SU-DHL-6 (cell line): ENCODE data around the gene CUL9.

Experiments used
- H2AFZ ChIP-seq: fragments of 200-600 bp; sonication (generic); 2 replicates; pipeline ENCODE4 v1.6.1; 2014; ENCODE audit warnings: low read depth, mild to moderate bottlenecking, moderate library complexity, mixed read lengths, antibody characterized with exemption, low read length; ENCODE audit not compliant: severe bottlenecking
- H3F3A ChIP-seq: fragments of 200-600 bp; shearing (Covaris generic); 2 replicates; pipeline ENCODE4 v1.6.0; 2016; ENCODE audit warnings: antibody characterized with exemption, mild to moderate bottlenecking; ENCODE audit not compliant: insufficient read depth
- H3K27ac ChIP-seq: fragments of 200-600 bp; sonication (generic); 2 replicates; pipeline ENCODE4 v1.5.1; 2016; ENCODE audit warnings: low read depth, mild to moderate bottlenecking, low read length, moderate library complexity, mixed read lengths
- H3K27me3 ChIP-seq: fragments of 200-600 bp; sonication (generic), shearing (Covaris generic); 2 replicates; pipeline ENCODE4 v1.6.0; 2014; ENCODE audit warnings: mild to moderate bottlenecking, low read length
- H3K36me3 ChIP-seq: fragments of 200-600 bp; sonication (generic); 2 replicates; pipeline ENCODE4 v1.6.1; 2014; ENCODE audit warnings: mild to moderate bottlenecking, low read length, mixed read lengths
- H3K4me2 ChIP-seq: fragments of 300-600, 200-600 bp; shearing (Covaris generic), sonication (generic); 2 replicates; pipeline ENCODE4 v1.6.0; 2014; ENCODE audit warnings: low read length, low read depth, mild to moderate bottlenecking; ENCODE audit not compliant: poor library complexity, severe bottlenecking
- H3K4me3 ChIP-seq: fragments of 200-600 bp; sonication (generic); 2 replicates; pipeline ENCODE4 v1.5.1; 2014; ENCODE audit warnings: antibody characterized with exemption, low read length, mild to moderate bottlenecking, mixed read lengths; ENCODE audit not compliant: insufficient read depth, poor library complexity, severe bottlenecking
- H3K79me2 ChIP-seq: fragments of 200-600 bp; sonication (generic); 2 replicates; pipeline ENCODE4 v1.6.1; 2014; ENCODE audit warnings: mild to moderate bottlenecking, low read length, moderate library complexity; ENCODE audit not compliant: insufficient read depth
- H3K9ac ChIP-seq: fragments of 200-600 bp; sonication (generic); 2 replicates; pipeline ENCODE4 v1.7.0; 2014; ENCODE audit warnings: mild to moderate bottlenecking, low read length
- H3K9me2 ChIP-seq: fragments of 200-600 bp; sonication (generic); replicated peaks from 2 replicates; pipeline ENCODE4 v1.6.1; 2014; ENCODE audit warnings: low read length; ENCODE audit not compliant: insufficient read depth
- H3K9me3 ChIP-seq: fragments of 200-600 bp; sonication (generic); 2 replicates; pipeline ENCODE4 v1.6.1; 2014; ENCODE audit warnings: low read length, mixed read lengths; ENCODE audit not compliant: insufficient read depth
- H4K20me1 ChIP-seq: fragments of 200-600 bp; sonication (generic); 2 replicates; pipeline ENCODE4 v1.6.1; 2014; ENCODE audit warnings: low read depth, mild to moderate bottlenecking, antibody characterized with exemption, low read length, moderate library complexity, mixed read lengths
- EZH2phosphoT487 ChIP-seq: fragments of 200-600 bp; sonication (generic), shearing (Covaris generic); conservative IDR thresholded peaks from 2 replicates; pipeline ENCODE4 v1.6.1; 2018; ENCODE audit warnings: mild to moderate bottlenecking, antibody characterized with exemption, low read length, moderate library complexity, mixed read lengths
- TF ChIP-seq, protein P1 (sequence below): fragments of 200-600 bp; sonication (generic); IDR thresholded peaks from one replicate; pipeline ENCODE4 v1.5.1; 2017; ENCODE audit warnings: antibody characterized with exemption, mild to moderate bottlenecking, low read length, moderate library complexity; ENCODE audit not compliant: insufficient read depth, poor library complexity, severe bottlenecking

CUL9 gene

DNA sequence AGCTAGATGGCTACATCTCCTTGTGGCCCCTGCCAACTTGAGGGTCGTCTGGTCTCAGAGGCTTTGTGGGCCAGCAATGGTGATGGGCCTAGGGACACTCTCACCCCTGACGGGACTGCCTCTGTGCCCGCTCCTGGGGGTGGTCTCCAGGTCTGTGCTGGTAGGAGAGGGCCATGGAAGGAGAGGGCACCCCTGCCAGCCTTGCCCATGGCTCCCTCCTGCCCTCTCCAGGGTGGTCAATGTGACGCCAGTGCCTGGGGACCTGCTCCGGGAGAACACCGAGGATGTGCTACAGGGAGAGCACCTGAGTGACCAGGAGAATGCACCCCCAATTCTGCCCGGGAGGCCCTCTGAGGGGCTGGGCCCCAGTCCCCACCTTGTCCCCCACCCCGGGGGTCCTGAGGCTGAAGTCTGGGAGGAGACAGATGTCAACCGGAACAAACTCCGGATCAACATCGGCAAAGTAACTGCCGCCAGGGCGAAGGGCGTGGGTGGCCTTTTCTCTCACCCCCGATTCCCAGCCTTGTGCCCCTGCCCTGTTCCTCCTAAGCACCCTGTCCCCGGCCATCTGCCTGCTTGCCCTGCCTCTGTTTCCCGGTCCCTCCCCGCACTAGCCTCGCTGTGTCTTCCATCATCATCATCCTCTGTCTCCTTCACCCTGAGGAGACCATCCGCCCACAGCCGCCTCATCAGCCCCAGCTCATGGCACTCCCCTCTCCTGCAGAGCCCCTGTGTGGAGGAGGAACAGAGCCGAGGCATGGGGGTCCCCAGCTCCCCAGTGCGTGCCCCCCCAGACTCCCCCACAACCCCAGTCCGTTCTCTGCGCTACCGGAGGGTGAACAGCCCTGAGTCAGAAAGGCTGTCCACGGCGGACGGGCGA, 77.1 kb downstream of the CUL9 start:
- Histone ChIP-seq H3K9ac (no peak overlapping the region), H4K20me1 (no peaks in the 10 kb centered on the region), H3K4me2 (no peak overlapping the region), H3K4me3 (no peak overlapping the region), H2AFZ (no peak overlapping the region), H3K9me2 (no peaks in the 10 kb centered on the region), H3K36me3 (no peaks in the 10 kb centered on the region), H3K9me3 (no peaks in the 10 kb centered on the region), H3K27me3 (no peaks in the 10 kb centered on the region), H3F3A (no peaks in the 10 kb centered on the region), H3K79me2 (no peaks in the 10 kb centered on the region), H3K27ac (no peak overlapping the region)
- TF ChIP-seq, protein P1, sequence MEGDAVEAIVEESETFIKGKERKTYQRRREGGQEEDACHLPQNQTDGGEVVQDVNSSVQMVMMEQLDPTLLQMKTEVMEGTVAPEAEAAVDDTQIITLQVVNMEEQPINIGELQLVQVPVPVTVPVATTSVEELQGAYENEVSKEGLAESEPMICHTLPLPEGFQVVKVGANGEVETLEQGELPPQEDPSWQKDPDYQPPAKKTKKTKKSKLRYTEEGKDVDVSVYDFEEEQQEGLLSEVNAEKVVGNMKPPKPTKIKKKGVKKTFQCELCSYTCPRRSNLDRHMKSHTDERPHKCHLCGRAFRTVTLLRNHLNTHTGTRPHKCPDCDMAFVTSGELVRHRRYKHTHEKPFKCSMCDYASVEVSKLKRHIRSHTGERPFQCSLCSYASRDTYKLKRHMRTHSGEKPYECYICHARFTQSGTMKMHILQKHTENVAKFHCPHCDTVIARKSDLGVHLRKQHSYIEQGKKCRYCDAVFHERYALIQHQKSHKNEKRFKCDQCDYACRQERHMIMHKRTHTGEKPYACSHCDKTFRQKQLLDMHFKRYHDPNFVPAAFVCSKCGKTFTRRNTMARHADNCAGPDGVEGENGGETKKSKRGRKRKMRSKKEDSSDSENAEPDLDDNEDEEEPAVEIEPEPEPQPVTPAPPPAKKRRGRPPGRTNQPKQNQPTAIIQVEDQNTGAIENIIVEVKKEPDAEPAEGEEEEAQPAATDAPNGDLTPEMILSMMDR = no peak
- no peak for TF ChIP-seq EZH2phosphoT487

DNA sequence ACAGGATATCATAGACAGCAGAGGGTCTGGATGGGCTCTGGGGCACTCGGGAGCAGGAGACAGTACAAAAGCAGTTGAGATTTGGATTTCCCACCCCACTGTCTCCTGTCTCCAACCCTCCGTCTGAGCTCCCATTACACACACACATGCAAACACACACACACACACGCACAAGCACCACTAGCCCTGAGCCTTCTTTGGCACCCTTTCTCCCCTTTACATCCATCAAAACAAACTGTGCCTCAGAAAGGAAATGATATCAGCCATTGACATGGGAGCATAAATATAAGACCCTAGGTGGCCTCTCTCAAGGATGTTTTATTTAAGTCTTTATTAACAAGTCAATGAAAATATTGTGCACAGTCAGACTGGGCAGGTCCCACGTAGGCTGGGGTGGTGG, 78.8 kb downstream of the CUL9 start:
- Histone ChIP-seq H3K9ac (no peak overlapping the region), H3K4me2 (no peak overlapping the region), H3F3A (no peaks in the 10 kb centered on the region), H3K27ac (no peak overlapping the region), H3K9me2 (no peaks in the 10 kb centered on the region), H3K27me3 (no peaks in the 10 kb centered on the region), H3K79me2 (no peaks in the 10 kb centered on the region), H3K4me3 (no peak overlapping the region), H4K20me1 (no peaks in the 10 kb centered on the region), H3K9me3 (no peaks in the 10 kb centered on the region), H3K36me3 (no peaks in the 10 kb centered on the region), H2AFZ (no peak overlapping the region)
- no peak for TF ChIP-seq EZH2phosphoT487
- TF ChIP-seq, protein P1 = no peak

DNA sequence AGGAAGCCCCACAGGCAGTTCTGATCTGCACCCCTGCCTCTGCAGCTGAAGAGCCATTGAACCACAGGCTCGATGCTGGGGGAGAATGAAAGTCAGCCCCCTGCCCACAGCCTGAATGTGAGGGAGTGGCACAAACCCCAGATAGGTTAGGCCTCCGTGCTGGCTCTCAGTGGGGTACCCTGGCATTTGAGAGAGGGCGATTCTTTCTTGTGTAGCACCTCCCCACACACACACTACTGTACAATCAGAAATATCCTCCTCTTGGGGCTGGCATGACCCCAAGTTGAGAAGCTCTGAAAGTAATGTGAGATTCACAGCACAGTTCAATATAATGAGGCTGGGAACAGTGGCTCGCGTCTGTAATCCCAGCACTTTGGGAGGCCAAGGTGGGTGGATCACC, 79.2 kb downstream of the CUL9 start:
- Histone ChIP-seq H3K9me2 (no peaks in the 10 kb centered on the region), H2AFZ (no peak overlapping the region), H3K9me3 (no peaks in the 10 kb centered on the region), H3F3A (no peaks in the 10 kb centered on the region), H3K4me3 (no peak overlapping the region), H3K9ac (no peak overlapping the region), H3K36me3 (no peaks in the 10 kb centered on the region), H3K4me2 (no peak overlapping the region), H3K79me2 (no peaks in the 10 kb centered on the region), H3K27me3 (no peaks in the 10 kb centered on the region), H3K27ac (no peak overlapping the region), H4K20me1 (no peaks in the 10 kb centered on the region)
- TF ChIP-seq, protein P1 = no peak
- TF ChIP-seq EZH2phosphoT487 = no peak
